HG02970 (cell line): ENCODE data around the gene KRT80.

Experiments used
- ATAC-seq: cut with Tn5 transposase; IDR thresholded peaks from one replicate; pipeline ENCODE4 v1.9.1; 2021; ENCODE audit warnings: mild to moderate bottlenecking, moderate library complexity, moderate number of reproducible peaks; ENCODE audit not compliant: unreplicated experiment, low FRiP score

Gene KRT80

DNA sequence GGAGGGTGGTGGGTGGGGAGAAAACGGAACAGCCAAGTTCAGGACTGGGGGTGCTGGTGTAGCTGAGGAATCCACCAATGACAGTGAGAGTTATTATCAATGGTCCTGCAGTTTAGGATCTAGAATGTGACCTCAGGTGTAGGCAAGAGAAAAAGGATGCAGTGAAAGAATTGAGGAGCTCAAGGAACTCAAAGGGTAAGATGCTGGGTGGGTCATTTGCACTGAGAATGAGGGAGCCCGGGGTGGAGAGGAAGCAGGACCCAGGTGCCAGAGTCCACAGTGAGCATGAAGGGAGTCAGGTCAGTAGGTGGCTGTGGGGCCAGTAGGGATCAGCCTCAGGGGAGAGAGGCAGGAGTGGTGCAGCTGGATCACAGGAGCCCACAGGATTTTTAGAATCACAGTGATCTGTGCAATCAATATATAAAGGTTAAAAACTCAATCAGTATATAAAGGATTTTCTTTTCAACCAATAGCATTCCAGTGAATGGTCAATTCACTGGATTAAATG lies 38.1 kb upstream of the KRT80 start:
- ATAC-seq, result no peak

DNA sequence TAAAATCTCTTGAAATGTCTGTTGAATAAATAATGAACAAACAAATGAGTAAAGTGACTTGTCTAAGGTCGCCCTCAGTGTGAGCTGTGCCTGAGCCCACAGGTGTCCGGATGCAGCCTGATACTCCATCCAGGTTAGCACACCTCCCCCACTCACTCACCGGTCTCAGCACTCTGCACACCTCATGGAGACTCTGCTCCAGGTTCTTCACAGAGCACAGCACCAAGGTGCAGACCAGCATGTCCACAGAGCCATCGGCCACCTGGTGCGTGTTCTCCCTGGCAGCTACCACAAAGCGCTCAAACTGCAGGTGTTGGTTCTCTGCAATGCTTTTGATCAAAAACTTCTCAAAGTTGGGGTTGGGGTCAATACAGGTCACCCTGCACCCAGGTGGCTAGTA lies 37.1 kb upstream of the KRT80 start:
- no peak for ATAC-seq

DNA sequence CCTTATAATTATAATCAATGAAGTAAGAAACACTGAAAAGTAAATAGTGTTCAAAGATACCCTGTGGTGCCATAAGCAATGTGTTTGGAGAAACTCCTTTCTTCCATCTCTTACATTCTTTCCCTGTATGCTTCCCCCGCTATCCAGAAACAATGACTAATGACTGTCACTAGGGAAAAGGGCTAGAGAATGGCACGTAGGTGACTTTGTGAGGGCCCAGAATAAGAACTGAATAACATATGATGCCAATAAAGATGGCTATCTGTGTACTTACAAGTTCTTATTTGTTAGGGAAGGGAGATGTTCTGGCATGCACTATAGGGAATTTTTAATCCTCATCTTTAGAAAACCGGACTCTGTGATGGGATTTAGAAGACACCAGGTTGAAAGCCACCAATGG lies 36.6 kb upstream of the KRT80 start:
- no peak for ATAC-seq

DNA sequence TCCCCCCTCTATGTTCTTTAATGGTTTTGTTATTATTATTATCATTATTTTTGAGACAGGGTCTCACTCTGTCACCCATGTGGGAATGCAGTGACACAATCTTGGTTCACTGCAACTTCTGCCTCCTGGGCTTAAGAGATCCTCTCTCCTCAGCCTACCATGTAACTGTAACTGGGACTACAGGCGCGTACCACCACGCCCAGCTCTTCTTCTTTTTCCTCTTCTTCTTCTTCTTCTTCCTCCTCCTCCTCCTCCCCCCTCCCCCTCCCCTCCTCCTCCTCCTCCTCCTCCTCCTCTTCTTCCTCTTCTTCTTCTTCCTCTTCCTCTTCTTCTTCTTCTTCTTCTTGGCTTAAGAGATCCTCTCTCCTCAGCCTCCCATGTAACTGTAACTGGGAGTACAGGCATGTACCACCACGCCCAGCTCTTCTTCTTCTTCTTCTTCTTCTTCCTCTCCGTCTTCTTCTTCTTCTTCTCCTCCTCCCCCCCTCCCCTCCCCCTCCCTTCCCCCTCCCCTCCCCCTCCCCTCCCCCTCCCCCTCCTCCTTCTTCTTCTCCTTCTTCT lies 35.9 kb upstream of the KRT80 start:
- ATAC-seq, result no peak

DNA sequence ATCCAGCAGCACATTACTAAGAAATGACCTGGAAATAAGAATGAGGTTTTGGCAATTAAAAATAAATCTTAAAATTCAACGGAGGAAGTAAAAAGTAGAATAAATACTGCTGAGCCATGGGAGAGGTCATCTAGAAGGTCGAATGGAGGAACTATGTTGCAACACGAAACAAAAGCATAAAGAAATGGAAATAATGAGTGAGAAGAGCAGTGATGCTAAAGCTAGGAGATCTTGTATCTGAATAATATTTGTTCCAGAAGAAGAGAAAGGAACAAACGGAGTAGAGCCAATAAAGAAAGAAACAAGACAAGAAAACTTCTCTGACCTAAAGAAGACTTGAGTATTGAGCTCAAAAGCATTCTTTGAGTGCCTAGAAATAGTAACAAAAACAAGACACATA lies 34.6 kb upstream of the KRT80 start:
- ATAC-seq, result no peak

DNA sequence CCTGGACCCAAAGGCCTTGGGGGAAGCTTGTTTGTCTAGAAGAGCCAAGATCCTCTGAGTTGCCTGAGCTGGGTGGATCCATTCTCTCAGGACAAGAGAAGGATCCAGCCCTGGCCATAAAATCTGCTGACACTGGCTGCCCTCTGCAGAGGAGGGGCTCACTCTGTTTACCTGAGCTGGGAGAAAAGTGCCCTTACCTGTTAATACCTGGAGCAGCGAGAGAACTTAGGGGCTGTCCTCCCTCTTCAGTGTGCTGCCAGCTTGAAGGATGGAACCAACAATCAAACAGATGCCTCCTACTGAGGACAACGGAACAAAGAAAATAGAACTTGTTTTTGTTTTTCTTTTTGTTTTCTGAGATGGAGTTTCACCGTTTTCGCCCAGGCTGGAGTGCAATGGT lies 33.9 kb upstream of the KRT80 start:
- ATAC-seq, result no peak

DNA sequence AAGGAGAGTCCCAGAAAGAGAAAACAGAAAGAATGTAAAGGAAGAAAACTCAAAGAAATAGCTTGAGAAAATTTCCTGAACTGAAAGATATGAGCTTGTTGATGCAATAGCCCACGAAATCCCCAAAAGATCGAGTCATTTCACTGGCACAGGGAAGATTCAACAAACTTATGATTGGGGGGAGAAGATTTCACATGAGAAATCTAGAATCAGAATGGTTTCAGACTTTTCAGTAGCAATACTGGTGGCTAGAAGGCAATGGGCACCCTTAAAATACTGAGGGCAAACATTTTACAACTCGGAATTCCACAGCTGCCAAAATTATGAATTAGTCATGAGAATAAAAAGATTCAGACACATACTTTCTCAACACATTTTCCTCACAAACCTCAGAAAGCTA lies 32.3 kb upstream of the KRT80 start:
- no peak for ATAC-seq

DNA sequence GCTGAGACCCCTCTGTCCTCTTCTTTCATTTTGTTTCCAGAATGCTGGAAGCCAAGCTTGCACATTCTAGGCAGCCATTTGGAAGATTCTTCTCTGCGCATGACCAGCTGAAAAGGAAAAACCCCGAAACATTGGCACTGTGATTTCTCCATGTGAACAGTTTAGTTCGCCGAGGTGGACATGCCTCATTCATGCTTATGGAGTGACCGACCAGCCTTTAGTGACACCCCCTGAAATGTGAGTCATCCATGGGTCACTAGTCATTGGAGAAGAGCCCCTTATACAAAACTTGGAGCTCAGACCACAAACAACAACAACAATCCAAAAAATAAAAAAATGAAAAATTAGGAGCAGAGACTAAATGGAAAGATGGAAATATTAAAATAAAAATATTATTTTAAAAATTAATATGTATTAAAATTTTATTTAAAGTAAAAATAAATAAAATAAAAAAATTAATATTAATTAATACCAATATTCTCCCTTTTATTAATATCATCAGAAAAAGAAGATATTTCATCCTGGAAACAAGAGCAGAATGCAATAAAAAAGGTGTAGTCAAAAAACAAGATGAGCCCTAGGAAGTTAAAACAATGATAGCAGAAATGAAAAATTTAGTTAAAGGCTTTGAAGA lies 31.7 kb upstream of the KRT80 start:
- no peak for ATAC-seq

DNA sequence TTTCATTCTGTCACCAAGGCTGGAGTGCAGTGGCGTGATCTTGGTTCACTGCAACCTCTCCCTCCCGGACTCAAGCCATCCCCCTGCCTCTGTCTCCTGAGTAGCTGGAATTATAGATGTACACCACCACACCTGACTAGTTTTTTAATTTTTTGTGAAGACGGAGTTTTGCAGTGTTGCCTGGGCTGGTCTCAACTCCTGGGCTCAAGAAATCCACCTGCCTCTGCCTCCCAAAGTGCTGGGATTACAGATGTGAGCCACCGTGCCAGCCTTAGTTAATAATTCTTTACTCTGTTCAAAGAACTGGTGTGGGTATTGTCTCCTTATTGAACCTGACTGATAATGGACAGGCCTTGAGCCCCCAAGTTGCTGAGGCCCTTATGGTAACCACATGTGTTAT lies 30.9 kb upstream of the KRT80 start:
- no peak for ATAC-seq

DNA sequence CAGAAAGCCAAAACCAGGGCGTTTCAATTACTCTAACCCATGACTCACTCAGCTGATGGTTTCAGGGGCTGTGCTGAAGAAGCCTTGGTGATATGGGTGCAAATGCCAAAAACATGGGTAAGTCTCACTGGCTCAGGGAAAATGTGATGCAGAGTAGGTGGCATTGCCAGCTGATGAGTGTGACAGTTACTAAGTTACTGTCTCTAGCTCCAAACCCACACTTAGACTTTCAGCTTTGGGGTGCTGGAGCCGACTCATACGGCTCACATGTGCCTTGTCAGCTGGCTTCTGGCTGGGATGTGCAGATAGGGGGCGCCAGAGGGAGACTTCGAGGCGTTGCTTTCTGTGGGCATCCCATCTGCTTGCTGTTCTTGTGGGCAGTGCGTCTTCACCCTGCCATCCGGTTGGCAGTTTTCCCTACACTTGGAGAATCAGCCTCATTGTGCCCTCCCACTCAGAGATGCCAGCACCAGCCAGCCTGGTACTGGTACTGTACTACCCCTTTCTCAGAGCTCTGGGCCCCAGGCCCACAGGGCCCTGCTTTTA lies 30.2 kb upstream of the KRT80 start:
- ATAC-seq, result no peak

DNA sequence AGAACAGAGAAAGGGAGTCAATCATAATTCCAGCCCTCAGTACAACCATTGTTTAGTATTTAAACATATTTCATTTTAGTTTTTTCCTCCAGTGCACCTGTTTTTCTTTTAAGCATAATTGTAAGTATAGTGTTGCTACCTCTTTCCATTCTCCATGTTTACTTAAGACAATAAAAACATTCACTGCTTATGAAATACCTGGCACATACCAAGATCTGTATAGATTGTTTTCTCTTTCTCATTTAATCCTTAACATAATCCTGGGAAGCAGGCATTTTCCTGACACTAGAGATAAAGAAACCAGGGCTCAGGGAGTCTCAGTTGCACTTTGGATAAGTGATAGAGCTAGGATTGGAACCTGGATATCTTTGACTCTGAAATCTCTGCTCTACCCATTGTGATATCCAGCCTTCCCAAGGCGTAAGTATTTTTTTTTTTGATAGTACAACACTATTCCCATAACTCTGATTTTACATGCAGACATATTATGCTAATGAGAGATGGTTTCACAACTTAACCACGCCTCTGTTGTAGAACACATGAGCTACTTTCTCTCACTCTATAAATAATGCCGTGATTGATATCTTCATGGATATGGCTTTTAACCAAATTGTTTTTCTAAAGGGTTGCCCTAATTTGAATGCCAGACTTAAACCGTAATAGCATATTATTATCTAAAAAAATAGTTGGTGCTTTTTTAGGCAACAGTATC lies 29.4 kb upstream of the KRT80 start:
- no peak for ATAC-seq

DNA sequence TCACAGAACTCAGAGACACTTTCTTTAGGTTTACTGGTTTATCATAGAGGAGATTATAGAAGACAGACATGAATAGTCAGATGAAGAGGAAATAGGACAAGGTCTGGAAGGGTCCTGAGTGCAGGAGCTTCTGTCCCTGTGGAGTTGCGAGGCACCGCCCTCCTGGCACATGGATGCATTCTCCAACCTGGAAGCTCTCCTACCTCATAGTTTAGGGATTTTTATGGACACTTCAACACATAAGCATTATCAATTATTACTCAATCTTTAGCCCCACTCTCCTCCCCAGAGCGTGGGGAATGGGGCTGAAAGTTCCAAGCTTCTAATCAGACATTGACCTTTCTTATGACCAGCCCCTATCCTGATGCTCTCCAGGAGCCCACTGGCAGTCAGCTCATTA lies 28.7 kb upstream of the KRT80 start:
- no peak for ATAC-seq

DNA sequence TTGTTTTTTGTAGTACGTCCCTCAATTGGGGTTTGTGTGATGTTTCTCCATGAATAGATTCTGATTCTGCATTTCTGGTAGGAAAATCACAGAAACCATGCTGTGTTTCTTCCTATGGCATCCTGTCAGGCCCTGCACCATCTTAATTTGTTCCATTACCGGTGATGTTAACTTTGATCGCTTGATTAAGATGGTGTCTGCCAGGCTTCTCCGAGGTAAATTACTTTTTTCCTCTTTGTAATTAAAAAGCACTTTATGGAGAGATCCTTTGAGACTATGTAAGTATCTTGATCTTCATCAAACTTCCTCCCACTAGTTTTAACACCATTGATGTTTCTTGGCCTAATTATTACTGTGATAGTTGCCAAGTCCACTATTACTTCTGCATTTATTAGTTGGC lies 26.2 kb upstream of the KRT80 start:
- ATAC-seq, result no peak

DNA sequence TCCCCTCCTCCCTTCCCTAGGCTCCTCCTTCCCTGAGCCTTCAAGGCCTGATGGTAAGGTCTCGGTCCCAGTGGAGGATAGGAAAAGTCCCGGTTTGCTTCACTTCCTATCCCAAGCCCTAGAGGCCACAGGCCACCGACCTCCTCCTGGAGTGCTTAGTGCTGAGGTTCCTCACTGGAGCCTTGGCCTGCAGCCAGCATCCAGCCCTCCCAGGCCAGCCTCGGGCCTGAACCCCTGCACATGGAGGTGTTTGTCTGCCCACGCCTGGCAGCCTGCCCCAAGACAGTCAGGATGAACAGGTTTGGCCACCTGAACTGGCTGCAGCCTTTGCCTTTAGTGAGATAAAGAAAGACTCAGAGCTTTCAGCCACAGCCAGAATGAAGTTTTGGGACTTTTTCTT lies 25.4 kb upstream of the KRT80 start:
- no peak for ATAC-seq

DNA sequence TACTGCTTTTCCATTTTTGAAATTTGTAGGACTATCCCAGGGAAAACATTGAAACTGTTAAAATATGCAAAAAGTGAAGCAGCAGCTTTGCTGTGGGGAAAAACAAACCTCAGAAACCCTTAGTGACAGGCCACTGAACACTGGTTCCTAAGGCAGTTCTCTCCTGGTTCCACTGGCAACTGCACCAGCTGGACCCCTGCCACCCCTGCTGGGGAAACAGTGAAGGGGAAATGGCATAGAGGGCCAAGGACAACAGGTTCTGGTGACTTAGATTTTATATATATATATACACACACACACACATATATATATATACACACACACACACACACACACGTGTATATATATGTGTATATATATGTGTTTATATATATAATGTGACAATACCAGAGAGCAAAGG lies 25.0 kb upstream of the KRT80 start:
- no peak for ATAC-seq

DNA sequence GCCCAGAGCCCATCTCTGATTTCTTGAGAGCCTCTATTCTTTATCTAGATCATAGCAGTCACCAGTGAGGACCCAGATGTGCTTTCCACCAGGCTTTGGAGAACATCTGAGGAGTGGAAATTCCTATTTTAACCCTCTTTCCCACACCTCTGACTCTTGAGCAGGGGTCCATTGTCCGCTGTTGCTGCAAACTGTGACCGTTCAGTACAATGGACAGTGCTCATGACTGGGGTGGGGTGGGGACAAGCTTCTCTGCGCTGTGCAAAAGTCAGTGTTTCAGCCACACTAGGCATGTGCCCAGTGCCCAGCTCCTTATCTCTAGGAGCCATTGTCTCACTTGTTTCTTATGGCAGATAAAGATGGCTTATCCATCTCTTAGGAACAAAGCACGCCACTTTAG lies 24.3 kb upstream of the KRT80 start:
- no peak for ATAC-seq

DNA sequence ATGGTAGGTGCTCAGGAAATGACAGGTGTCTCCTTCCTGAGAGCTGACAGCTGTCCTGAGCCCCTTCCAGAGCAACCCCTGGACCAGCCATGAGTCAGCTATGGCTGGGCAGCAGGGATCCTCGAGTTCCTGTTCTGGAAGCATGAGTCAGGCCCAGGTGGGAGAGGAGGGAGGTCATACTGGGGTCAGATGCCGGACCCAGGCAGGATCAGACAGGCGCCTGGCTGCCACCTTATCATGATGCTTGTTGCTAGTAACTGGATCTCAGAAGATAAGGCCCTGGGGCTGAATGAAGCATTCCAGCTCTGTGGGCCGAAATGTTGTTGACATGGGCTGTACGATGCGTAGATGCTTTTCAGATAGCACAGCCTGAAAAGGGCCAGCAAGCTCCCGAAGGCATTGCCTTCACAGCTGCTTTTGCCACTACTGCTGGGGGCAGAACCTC lies 23.8 kb upstream of the KRT80 start:
- no peak for ATAC-seq

DNA sequence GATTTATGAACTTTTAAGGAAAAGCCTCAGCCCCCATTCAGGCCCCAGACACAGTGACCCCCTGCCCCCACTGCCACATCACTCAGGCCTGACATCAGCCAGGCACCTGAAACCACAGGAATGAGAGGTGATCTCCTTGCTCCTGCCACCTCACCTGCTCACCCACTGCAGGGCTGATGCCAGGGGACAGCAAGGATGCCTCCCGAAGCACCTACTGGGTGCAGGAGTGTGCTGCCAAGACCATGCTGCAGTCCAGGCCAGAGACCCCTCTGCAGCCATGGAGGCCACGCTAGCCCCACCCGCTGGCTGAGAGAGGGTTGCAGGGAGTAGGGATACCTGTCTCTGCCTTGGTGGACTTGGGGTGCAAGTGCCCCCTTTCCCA lies 22.6 kb upstream of the KRT80 start:
- ATAC-seq, result no peak

DNA sequence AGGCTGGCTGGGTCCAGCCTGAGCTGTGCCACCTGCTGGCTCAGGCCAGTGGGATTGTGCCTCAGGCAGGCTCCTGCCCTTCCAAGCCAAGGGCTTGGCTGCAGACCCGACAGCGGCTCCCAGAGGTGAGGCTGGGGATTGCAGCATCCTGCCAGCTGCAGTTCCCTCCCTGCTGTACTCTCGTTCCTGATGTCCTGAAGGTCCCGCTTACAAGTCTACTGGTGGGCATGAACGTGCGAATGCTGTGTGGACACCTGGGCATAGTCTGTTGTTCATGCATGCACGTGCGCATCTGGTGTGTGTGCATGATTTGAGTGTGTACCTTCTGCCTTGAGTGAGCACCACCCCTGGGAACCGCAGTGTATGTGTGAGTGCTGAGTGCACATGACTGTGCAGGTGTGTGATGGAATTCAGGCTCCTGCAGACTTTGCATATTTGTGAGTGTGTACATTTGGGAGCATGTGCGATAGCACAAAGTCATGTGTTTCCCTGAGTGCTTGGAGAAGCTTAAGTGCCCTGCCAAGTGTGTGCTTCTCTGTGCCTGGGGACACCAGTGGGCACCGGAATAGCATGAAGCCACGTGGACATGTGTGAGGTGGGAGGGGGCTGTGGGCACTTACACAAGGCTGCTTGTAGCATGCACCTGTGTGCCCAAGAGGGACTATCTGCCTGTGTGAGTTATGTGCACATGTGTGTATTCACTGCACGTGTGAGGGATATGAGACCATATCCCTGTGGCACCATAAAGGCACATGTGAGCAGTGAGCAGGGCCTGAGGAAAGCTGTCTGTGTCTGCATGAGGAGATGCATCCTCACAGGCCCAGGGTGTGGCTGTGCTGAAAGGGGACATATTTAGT lies 22.0 kb upstream of the KRT80 start:
- no peak for ATAC-seq

DNA sequence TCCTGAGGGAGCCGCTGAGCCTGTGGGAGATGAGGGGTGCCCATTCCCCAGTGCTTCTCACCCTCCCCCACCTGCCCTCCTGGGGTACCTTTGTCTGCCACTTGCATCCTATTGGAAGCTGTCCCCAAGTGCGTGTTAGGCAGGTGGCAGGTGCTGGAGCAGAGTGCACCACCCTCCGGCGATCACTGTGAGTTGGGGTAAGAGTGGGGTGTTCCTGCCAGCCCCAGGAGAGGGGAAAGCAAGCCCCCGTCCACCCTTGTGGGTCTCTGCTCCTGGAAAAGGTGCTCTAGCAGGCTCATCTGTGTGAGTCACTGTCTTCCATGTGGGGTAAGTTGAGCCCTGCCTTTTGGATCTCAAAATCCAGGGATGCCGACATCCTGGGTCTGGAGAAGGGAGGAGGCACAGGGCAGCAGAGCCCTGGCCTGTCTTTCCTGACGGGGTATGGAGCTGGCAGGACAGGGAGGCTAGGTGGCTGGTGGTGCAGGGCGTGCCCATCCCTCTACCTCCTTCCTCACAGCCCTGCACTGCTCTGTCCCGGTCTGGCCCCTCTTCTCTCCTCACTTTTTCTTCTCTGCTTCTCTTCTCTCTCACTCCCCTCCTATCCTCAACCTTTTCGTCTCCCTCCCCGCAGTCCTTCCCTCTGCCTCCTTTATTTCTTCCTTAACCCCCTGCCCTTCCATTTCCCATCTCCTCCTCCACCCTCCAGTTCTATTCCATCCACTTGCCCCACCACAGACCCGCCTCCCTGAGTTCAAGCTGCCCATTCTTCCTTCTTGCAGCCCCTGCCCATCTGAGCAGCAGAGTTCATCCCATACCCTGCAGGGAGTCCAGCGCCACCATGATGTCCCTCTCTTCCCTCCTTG lies 21.1 kb upstream of the KRT80 start:
- no peak for ATAC-seq
